PC-3 (cell line): ENCODE results near the gene PDIK1L. TPM values are rescaled to one million over a fixed set of nuclear protein-coding genes. Genes with fewer than 3 reads are reported as not detected.

Source experiments
- ATAC-seq: fragments of 200-7000 bp; cut with Tn5 transposase; 2 replicates; pipeline ENCODE4 v1.9.1; 2020; ENCODE audit warnings: mild to moderate bottlenecking, moderate library complexity
- BruUV-seq: library from RNA; stranded (reverse); fragments of 400-500 nt; replicated peaks from 2 replicates; lab custom pipeline; 2021; lab: Mats Ljungman, UMichigan
- CTCF ChIA-PET: fragments of 300-600 bp; sonication (Branson Sonifier 250); formaldehyde crosslinking; loops from one replicate; lab custom pipeline; 2022; ENCODE audit warnings: antibody characterized with exemption; lab: Charles Lee
- POLR2A ChIA-PET: fragments of 300-600 bp; sonication (Branson Sonifier 250); formaldehyde crosslinking; loops from one replicate; lab custom pipeline; 2022; ENCODE audit warnings: antibody characterized with exemption; ENCODE audit not compliant: unreplicated experiment; lab: Charles Lee
- DNase-seq: peaks from one replicate; pipeline ENCODE4 v3.0.0-alpha.2; 2015
- H2AFZ ChIP-seq: fragments of 300-600 bp; sonication (generic); 2 replicates; pipeline ENCODE4 v1.6.0; 2016; ENCODE audit warnings: antibody characterized with exemption, low read length
- H3F3A ChIP-seq: fragments of 300-600 bp; sonication (generic); one replicate; pipeline ENCODE4 v1.6.0; 2017; ENCODE audit warnings: antibody characterized with exemption, low read length, control low read depth, mild to moderate bottlenecking; ENCODE audit not compliant: unreplicated experiment
- H3K27ac ChIP-seq: fragments of 300-600 bp; sonication (generic); 2 replicates; pipeline ENCODE4 v1.5.1; 2016; ENCODE audit warnings: mild to moderate bottlenecking, low read length
- H3K27me3 ChIP-seq: fragments of 300-600 bp; sonication (generic); 2 replicates; pipeline ENCODE4 v1.6.1; 2016; ENCODE audit warnings: low read length, mixed read lengths
- H3K36me3 ChIP-seq: fragments of 300-600 bp; sonication (generic); 2 replicates; pipeline ENCODE4 v1.6.1; 2016; ENCODE audit warnings: low read depth, mixed run types, low read length, mixed read lengths
- H3K4me1 ChIP-seq: fragments of 300-600 bp; sonication (generic); 2 replicates; pipeline ENCODE4 v1.5.1; 2016; ENCODE audit warnings: low read length; ENCODE audit not compliant: insufficient read depth
- H3K4me2 ChIP-seq: fragments of 300-600 bp; sonication (generic); 2 replicates; pipeline ENCODE4 v1.6.0; 2016; ENCODE audit warnings: low read length
- H3K4me3 ChIP-seq: fragments of 300-600 bp; sonication (generic); 2 replicates; pipeline ENCODE4 v1.5.1; 2016; ENCODE audit warnings: mild to moderate bottlenecking, low read length, mixed read lengths
- H3K79me2 ChIP-seq: fragments of 300-600 bp; sonication (generic); 2 replicates; pipeline ENCODE4 v1.6.1; 2017; ENCODE audit warnings: low read length, mixed read lengths
- H3K9ac ChIP-seq: fragments of 300-600 bp; sonication (generic); 2 replicates; pipeline ENCODE4 v1.6.0; 2016; ENCODE audit warnings: mild to moderate bottlenecking, low read length
- H3K9me2 ChIP-seq: fragments of 300-600 bp; sonication (generic); replicated peaks from 2 replicates; pipeline ENCODE4 v1.6.1; 2016; ENCODE audit warnings: mixed run types, low read length, mixed read lengths
- H3K9me3 ChIP-seq: fragments of 300-600 bp; sonication (generic); 2 replicates; pipeline ENCODE4 v1.6.1; 2016; ENCODE audit warnings: low read length, mixed read lengths
- H4K20me1 ChIP-seq: fragments of 300-600 bp; sonication (generic); 2 replicates; pipeline ENCODE4 v1.6.1; 2016; ENCODE audit warnings: low read length, mixed read lengths
- EZH2 ChIP-seq: fragments of 300-600 bp; sonication (generic); IDR thresholded peaks from one replicate; pipeline ENCODE4 v1.6.1; 2017; ENCODE audit warnings: antibody characterized with exemption, mild to moderate bottlenecking, low read length; ENCODE audit not compliant: unreplicated experiment
- EZH2phosphoT487 ChIP-seq: fragments of 300-600 bp; sonication (generic); IDR thresholded peaks from 2 replicates; pipeline ENCODE4 v1.6.1; 2018; ENCODE audit warnings: mild to moderate bottlenecking, antibody characterized with exemption, low read length, borderline replicate concordance
- intact Hi-C: fragments of 100-400 bp; cut with micrococcal nuclease; formaldehyde crosslinking; loops from 2 replicates; pipeline ENCODE4 v1.9.0; 2023
- total RNA-seq: library from RNA; depleted of rRNA; stranded (reverse); fragments of >200 nt; gene quantifications from 2 replicates; pipeline ENCODE4 v1.2.3, GENCODE V29; 2014
- TF ChIP-seq, protein P1 (sequence below): fragments of 300-600 bp; sonication (generic); conservative IDR thresholded peaks from 2 replicates; pipeline ENCODE4 v1.5.1; 2017; ENCODE audit warnings: antibody characterized with exemption, low read depth, mild to moderate bottlenecking, low read length

Gene PDIK1L
- total RNA-seq, 1 experiment from 2014 or later = 5.2 TPM

- Histone ChIP-seq H3K79me2 (no peaks in the 10 kb centered on the region), H3K4me1 (no peaks in the 10 kb centered on the region), H3F3A (no peaks in the 10 kb centered on the region), H3K9ac (no peak overlapping the region), H3K9me3 (no peaks in the 10 kb centered on the region), H3K36me3 (no peaks in the 10 kb centered on the region), H4K20me1 (no peaks in the 10 kb centered on the region), H3K27ac (no peak overlapping the region), H3K4me2 (no peak overlapping the region), H3K9me2 (no peaks in the 10 kb centered on the region), H2AFZ (no peak overlapping the region), H3K4me3 (no peak overlapping the region), H3K27me3 (no peaks in the 10 kb centered on the region)
- DNase-seq (no peak), ATAC-seq (no peak)
- intact Hi-C loops = no loop called here
- TF ChIP-seq EZH2 (no peak), EZH2phosphoT487 (no peak)
- TF ChIP-seq, protein P1, sequence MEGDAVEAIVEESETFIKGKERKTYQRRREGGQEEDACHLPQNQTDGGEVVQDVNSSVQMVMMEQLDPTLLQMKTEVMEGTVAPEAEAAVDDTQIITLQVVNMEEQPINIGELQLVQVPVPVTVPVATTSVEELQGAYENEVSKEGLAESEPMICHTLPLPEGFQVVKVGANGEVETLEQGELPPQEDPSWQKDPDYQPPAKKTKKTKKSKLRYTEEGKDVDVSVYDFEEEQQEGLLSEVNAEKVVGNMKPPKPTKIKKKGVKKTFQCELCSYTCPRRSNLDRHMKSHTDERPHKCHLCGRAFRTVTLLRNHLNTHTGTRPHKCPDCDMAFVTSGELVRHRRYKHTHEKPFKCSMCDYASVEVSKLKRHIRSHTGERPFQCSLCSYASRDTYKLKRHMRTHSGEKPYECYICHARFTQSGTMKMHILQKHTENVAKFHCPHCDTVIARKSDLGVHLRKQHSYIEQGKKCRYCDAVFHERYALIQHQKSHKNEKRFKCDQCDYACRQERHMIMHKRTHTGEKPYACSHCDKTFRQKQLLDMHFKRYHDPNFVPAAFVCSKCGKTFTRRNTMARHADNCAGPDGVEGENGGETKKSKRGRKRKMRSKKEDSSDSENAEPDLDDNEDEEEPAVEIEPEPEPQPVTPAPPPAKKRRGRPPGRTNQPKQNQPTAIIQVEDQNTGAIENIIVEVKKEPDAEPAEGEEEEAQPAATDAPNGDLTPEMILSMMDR = no peak
- POLR2A ChIA-PET = no interaction called here
- CTCF ChIA-PET = no interaction called here
- no TSS peak for BruUV-seq
These were observed 37.3 kb downstream of the PDIK1L start for GRCh38 chr1:26148887-26149286.

- TF ChIP-seq EZH2phosphoT487 (no peak), EZH2 (no peak)
- TF ChIP-seq, protein P1 = no peak
These were observed 42.4 kb downstream of the PDIK1L start for GRCh38 chr1:26153966-26154532.

GRCh38 chr1:26154750-26155149 lies 43.1 kb downstream of the PDIK1L start:
- Histone ChIP-seq H2AFZ (no peak overlapping the region), H3K9ac (no peak overlapping the region), H3K9me2 (no peaks in the 10 kb centered on the region), H3K27me3 (no peaks in the 10 kb centered on the region), H3K9me3 (no peaks in the 10 kb centered on the region), H3K4me2 (no peak overlapping the region), H3K4me1 (peaks cover 5% of the 10 kb centered on the region), H3K36me3 (no peaks in the 10 kb centered on the region), H4K20me1 (no peaks in the 10 kb centered on the region), H3F3A (no peaks in the 10 kb centered on the region), H3K79me2 (no peaks in the 10 kb centered on the region), H3K27ac (no peak overlapping the region), H3K4me3 (no peak overlapping the region)
- CTCF ChIA-PET = no interaction called here
- BruUV-seq = no TSS peak
- intact Hi-C loops = no loop called here
- ATAC-seq (no peak), DNase-seq (no peak)
- no peak for TF ChIP-seq EZH2
- POLR2A ChIA-PET = no interaction called here

More at GRCh38 chr1:26153966-26154532, 42.4 kb downstream of the PDIK1L start:
- no peak overlapping the region for H3K4me3 ChIP-seq
- CTCF ChIA-PET = no interaction called here
- DNase-seq = no peak
- no peak for ATAC-seq
- no peaks in the 10 kb centered on the region for H3F3A ChIP-seq
- H3K27ac ChIP-seq = no peak overlapping the region
- H4K20me1 ChIP-seq = no peaks in the 10 kb centered on the region
- H3K9me2 ChIP-seq = no peaks in the 10 kb centered on the region
- POLR2A ChIA-PET = no interaction called here
- BruUV-seq = no TSS peak
- no peak overlapping the region for H3K4me2 ChIP-seq
- no peaks in the 10 kb centered on the region for H3K9me3 ChIP-seq
- no peaks in the 10 kb centered on the region for H3K79me2 ChIP-seq
- H2AFZ ChIP-seq = no peak overlapping the region
- no peak overlapping the region for H3K9ac ChIP-seq
- no peaks in the 10 kb centered on the region for H3K36me3 ChIP-seq
- H3K27me3 ChIP-seq = no peaks in the 10 kb centered on the region
- peaks cover 5% of the 10 kb centered on the region for H3K4me1 ChIP-seq
- intact Hi-C loops = no loop called here
